ENCODE results near the gene EXOC6B.

Gene EXOC6B

GRCh38 chr2:72738096-72738495 is 87.7 kb downstream of the EXOC6B start:
- H3K9me3 Mint-ChIP-seq = no peaks in the 10 kb centered on the region
- peaks cover 6% of the 10 kb centered on the region for H3K36me3 Mint-ChIP-seq (ENCODE audit: low read depth)
- TF ChIP-seq, protein P1, sequence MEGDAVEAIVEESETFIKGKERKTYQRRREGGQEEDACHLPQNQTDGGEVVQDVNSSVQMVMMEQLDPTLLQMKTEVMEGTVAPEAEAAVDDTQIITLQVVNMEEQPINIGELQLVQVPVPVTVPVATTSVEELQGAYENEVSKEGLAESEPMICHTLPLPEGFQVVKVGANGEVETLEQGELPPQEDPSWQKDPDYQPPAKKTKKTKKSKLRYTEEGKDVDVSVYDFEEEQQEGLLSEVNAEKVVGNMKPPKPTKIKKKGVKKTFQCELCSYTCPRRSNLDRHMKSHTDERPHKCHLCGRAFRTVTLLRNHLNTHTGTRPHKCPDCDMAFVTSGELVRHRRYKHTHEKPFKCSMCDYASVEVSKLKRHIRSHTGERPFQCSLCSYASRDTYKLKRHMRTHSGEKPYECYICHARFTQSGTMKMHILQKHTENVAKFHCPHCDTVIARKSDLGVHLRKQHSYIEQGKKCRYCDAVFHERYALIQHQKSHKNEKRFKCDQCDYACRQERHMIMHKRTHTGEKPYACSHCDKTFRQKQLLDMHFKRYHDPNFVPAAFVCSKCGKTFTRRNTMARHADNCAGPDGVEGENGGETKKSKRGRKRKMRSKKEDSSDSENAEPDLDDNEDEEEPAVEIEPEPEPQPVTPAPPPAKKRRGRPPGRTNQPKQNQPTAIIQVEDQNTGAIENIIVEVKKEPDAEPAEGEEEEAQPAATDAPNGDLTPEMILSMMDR (IDR thresholded peaks at IDR 0.05; ENCODE audit: unreplicated experiment in 3 of 3) = no peak
- no peaks in the 10 kb centered on the region for H3K27me3 Mint-ChIP-seq (ENCODE audit: low read depth)
- no peak overlapping the region for H3K4me3 Mint-ChIP-seq
- no peak overlapping the region for H3K27ac Mint-ChIP-seq
- no peaks in the 10 kb centered on the region for H3K4me1 Mint-ChIP-seq

GRCh38 chr2:72734432-72734831 is 91.4 kb downstream of the EXOC6B start:
- Mint-ChIP-seq H3K36me3 (ENCODE audit: low read depth) (peaks cover 6% of the 10 kb centered on the region), H3K4me1 (peaks cover 15% of the 10 kb centered on the region), H3K9me3 (no peaks in the 10 kb centered on the region), H3K27me3 (ENCODE audit: low read depth) (no peaks in the 10 kb centered on the region), H3K27ac (no peak overlapping the region), H3K4me3 (no peak overlapping the region)
- TF ChIP-seq, protein P1 (IDR thresholded peaks at IDR 0.05; ENCODE audit: unreplicated experiment in 3 of 3) = no peak

DNA sequence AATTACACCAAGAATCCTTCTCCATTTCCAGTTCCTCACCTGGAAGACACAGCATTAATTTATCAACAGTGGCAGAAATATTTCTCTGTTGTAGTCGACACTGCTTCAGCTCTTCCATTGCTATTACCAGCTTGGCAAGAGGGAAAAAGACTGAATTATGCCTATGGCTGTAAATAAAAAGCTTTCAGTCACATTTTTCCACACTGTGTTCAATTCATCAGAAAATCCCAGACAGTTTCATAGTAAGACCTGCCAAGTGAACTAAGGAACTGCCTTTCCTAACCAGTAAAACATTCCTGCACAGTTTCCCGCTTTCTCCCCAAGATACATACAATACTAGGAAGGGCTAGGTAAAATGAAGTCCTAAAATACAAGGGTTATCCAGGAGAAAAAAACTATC is 94.7 kb downstream of the EXOC6B start:
- Mint-ChIP-seq H3K36me3 (ENCODE audit: low read depth) (no peaks in the 10 kb centered on the region), H3K4me1 (peaks cover 15% of the 10 kb centered on the region), H3K27ac (peak overlapping the region; percentile 2 to 83 (median 70)), H3K9me3 (no peaks in the 10 kb centered on the region), H3K27me3 (ENCODE audit: low read depth) (no peaks in the 10 kb centered on the region), H3K4me3 (peak overlapping the region in 1 of 3 experiments; percentile 14)
- TF ChIP-seq, protein P1 (IDR thresholded peaks at IDR 0.05; ENCODE audit: unreplicated experiment in 3 of 3) = no peak

GRCh38 chr2:72727356-72727755 is 98.5 kb downstream of the EXOC6B start:
- H3K9me3 Mint-ChIP-seq = no peaks in the 10 kb centered on the region
- H3K4me3 Mint-ChIP-seq = no peak overlapping the region
- H3K4me1 Mint-ChIP-seq = peaks cover 32% of the 10 kb centered on the region
- no peaks in the 10 kb centered on the region for H3K27me3 Mint-ChIP-seq (ENCODE audit: low read depth)
- H3K27ac Mint-ChIP-seq = no peak overlapping the region
- TF ChIP-seq, protein P1 (IDR thresholded peaks at IDR 0.05; ENCODE audit: unreplicated experiment in 3 of 3) = no peak
- no peaks in the 10 kb centered on the region for H3K36me3 Mint-ChIP-seq (ENCODE audit: low read depth)

GRCh38 chr2:72723769-72724370 is 102.0 kb downstream of the EXOC6B start:
- Mint-ChIP-seq H3K9me3 (no peaks in the 10 kb centered on the region), H3K36me3 (ENCODE audit: low read depth) (peaks cover 7% of the 10 kb centered on the region), H3K27ac (peak overlapping the region; percentile 37 to 78 (median 48)), H3K27me3 (ENCODE audit: low read depth) (no peaks in the 10 kb centered on the region), H3K4me3 (no peak overlapping the region), H3K4me1 (peaks cover 33% of the 10 kb centered on the region)
- TF ChIP-seq, protein P1 (IDR thresholded peaks at IDR 0.05; ENCODE audit: unreplicated experiment in 3 of 3) = no peak

- TF ChIP-seq, protein P1 (IDR thresholded peaks at IDR 0.05; ENCODE audit: unreplicated experiment in 3 of 3) = no peak
- Mint-ChIP-seq H3K4me1 (peaks cover 36% of the 10 kb centered on the region), H3K9me3 (no peaks in the 10 kb centered on the region), H3K36me3 (ENCODE audit: low read depth) (peaks cover 15% of the 10 kb centered on the region), H3K4me3 (no peak overlapping the region), H3K27ac (peak overlapping the region; percentile 17 to 84 (median 36)), H3K27me3 (ENCODE audit: low read depth) (no peaks in the 10 kb centered on the region)
Observed at GRCh38 chr2:72722492-72723070, 103.3 kb downstream of the EXOC6B start.
